Measurements from ENCODE around the gene OR56B1.
"Not testable (repeated sequence)": the region's sequence is repeated elsewhere in the genome, so short reads cannot be mapped to it uniquely, and the experiment has no call there.

Gene OR56B1

DNA sequence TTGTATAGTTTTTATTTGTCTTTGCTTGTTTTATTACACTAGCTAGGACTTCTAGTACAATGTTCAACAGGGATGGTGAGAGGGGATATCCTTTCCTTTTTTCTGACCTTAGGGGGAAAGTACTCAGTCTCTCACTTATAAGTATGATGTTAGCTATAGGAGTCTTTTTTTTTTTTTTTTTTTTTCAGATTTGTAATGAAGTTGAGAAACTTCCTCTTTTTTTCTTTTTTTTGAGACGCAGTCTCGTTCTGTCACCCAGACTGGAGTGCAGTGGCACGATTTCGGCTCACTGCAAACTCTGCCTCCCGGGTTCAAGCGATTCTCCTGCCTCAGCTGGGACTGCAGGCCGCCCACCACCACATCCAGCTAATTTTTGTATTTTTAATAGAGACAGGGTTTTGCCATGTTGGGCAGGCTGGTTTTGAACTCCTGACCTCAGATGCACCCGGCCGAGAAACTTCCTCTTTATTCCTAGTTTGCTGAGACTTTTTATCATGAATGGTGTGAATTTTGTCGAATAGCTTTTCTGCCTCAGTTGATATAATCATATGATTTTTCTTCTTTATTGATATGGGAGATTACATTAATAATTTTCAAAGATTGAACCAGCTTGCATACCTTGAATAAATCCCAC is 35.7 kb upstream of the OR56B1 start:
- Histone ChIP-seq H3K4me1 (ENCODE audit: control insufficient read depth, low read depth, low read length) (no peaks in the 10 kb centered on the region), H3K36me3 (ENCODE audit: control insufficient read depth, low read depth, low read length) (peaks cover 28% of the 10 kb centered on the region), H3K9me3 (ENCODE audit: control insufficient read depth, low read depth, low read length) (no peaks in the 10 kb centered on the region), H3K27ac (ENCODE audit: low read length) (no peak overlapping the region), H3K9ac (ENCODE audit: low read length) (no peak overlapping the region), H3K27me3 (ENCODE audit: control insufficient read depth, insufficient read depth, low read length) (no peaks in the 10 kb centered on the region), H3K4me3 (ENCODE audit: low read length) (no peak overlapping the region)

DNA sequence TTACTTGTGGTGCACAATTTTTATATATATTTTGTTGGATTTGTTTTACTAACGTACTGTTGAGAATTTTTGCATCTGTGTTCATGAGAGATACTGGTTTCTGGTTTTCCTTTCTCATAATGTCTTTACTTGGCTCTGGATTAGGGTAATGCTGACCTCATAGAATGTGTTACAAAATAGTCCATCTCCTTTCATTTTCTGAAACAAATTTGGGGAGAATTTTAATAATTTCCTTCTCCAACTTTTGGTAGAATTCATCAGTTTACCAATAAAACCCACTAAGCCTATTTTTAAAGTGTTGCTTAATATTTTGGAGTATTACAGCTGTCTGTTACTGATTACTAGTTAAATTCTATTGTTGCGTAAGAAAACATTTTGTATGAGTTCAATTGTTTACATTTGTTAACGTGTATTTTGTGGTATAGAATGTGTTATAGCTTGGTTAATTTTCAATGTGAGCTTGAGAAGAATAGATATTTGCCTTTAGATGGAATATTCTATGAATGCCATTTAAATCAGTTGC is 35.1 kb upstream of the OR56B1 start:
- Histone ChIP-seq H3K36me3 (ENCODE audit: control insufficient read depth, low read depth, low read length) (peaks cover 25% of the 10 kb centered on the region), H3K27ac (ENCODE audit: low read length) (no peak overlapping the region), H3K9ac (ENCODE audit: low read length) (no peak overlapping the region), H3K9me3 (ENCODE audit: control insufficient read depth, low read depth, low read length) (no peaks in the 10 kb centered on the region), H3K4me1 (ENCODE audit: control insufficient read depth, low read depth, low read length) (no peaks in the 10 kb centered on the region), H3K4me3 (ENCODE audit: low read length) (no peak overlapping the region), H3K27me3 (ENCODE audit: control insufficient read depth, insufficient read depth, low read length) (no peaks in the 10 kb centered on the region)

- Histone ChIP-seq H3K9ac (ENCODE audit: low read length) (no peak overlapping the region), H3K27me3 (ENCODE audit: control insufficient read depth, insufficient read depth, low read length) (no peaks in the 10 kb centered on the region), H3K9me3 (ENCODE audit: control insufficient read depth, low read depth, low read length) (no peaks in the 10 kb centered on the region), H3K27ac (ENCODE audit: low read length) (no peak overlapping the region), H3K36me3 (ENCODE audit: control insufficient read depth, low read depth, low read length) (peaks cover 19% of the 10 kb centered on the region), H3K4me3 (ENCODE audit: low read length) (no peak overlapping the region), H3K4me1 (ENCODE audit: control insufficient read depth, low read depth, low read length) (no peaks in the 10 kb centered on the region)
Observed at GRCh38 chr11:5703741-5704536, 32.3 kb upstream of the OR56B1 start.

DNA sequence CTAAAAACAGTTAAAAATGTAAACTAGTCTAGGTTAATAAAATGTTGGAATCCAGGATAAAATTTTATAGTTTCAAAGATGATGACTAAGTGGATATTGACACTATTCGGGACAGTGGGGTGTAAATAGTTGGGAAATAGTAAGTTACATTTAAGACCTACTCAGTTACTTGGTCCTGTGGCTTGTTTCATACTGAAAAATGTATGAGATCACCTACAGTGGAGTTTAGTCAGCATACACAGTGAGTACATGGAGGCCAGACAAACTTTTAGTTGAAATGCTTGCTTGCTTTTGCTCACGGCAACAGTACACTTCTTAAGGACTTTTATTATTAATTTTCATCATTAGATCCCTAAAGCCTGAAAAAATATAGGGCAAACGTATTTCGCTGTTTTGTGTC is 30.6 kb upstream of the OR56B1 start:
- Histone ChIP-seq H3K9ac (ENCODE audit: low read length) (no peak overlapping the region), H3K4me3 (ENCODE audit: low read length) (no peak overlapping the region), H3K4me1 (ENCODE audit: control insufficient read depth, low read depth, low read length) (no peaks in the 10 kb centered on the region), H3K27me3 (ENCODE audit: control insufficient read depth, insufficient read depth, low read length) (no peaks in the 10 kb centered on the region), H3K27ac (ENCODE audit: low read length) (no peak overlapping the region), H3K36me3 (ENCODE audit: control insufficient read depth, low read depth, low read length) (peaks cover 27% of the 10 kb centered on the region), H3K9me3 (ENCODE audit: control insufficient read depth, low read depth, low read length) (no peaks in the 10 kb centered on the region)

DNA sequence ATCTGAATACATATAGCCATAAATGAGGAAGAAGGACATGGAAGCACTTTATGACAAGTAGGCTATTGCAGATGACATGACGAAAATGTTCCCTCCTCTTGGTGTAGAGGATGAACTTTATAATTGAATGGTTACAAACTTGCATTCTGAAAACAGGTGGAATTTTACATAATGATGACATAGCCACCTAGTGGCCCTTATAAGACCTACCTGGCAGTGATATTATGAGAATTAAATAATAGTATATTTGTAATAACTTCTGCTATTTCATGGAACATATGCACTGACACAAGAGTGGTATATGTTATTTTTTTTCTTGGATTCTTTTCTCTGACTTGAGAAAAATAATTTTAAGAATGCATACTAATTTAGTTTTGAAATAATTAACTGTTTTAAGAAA is 23.7 kb upstream of the OR56B1 start:
- Histone ChIP-seq H3K4me3 (ENCODE audit: low read length) (no peak overlapping the region), H3K9me3 (ENCODE audit: control insufficient read depth, low read depth, low read length) (no peaks in the 10 kb centered on the region), H3K36me3 (ENCODE audit: control insufficient read depth, low read depth, low read length) (peaks cover 12% of the 10 kb centered on the region), H3K27me3 (ENCODE audit: control insufficient read depth, insufficient read depth, low read length) (no peaks in the 10 kb centered on the region), H3K9ac (ENCODE audit: low read length) (no peak overlapping the region), H3K27ac (ENCODE audit: low read length) (no peak overlapping the region), H3K4me1 (ENCODE audit: control insufficient read depth, low read depth, low read length) (no peaks in the 10 kb centered on the region)

DNA sequence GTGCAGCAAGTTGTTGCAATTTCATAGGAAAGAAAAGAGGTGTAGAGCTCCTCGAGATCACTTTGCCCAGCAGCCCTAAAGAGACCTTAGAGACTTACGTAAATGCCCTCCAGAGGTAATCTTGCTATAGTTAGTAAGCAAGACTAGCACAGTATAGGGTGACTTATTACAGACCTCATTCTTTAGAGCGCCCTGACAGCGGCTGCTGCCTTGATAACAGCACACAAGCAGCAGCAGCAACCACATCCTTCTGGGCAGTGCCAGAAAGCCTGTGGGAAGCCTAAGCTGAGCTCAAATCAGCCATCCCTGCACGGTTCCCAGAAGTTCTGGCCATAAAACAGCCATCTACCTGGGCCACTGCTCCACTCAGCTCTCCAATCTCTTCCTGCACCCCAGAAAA is 22.6 kb upstream of the OR56B1 start:
- Histone ChIP-seq H3K4me3 (ENCODE audit: low read length) (no peak overlapping the region), H3K9ac (ENCODE audit: low read length) (no peak overlapping the region), H3K27ac (ENCODE audit: low read length) (no peak overlapping the region), H3K36me3 (ENCODE audit: control insufficient read depth, low read depth, low read length) (peaks cover 11% of the 10 kb centered on the region), H3K4me1 (ENCODE audit: control insufficient read depth, low read depth, low read length) (no peaks in the 10 kb centered on the region), H3K9me3 (ENCODE audit: control insufficient read depth, low read depth, low read length) (no peaks in the 10 kb centered on the region), H3K27me3 (ENCODE audit: control insufficient read depth, insufficient read depth, low read length) (no peaks in the 10 kb centered on the region)

DNA sequence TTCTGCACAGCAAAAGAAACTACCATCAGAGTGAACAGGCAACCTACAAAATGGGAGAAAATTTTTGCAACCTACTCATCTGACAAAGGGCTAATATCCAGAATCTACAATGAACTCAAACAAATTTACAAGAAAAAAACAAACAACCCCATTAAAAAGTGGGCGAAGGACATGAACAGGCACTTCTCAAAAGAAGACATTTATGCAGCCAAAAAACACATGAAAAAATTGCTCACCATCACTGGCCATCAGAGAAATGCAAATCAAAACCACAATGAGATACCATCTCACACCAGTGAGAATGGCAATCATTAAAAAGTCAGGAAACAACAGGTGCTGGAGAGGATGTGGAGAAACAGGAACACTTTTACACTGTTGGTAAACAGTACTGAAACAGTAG is 19.7 kb upstream of the OR56B1 start:
- not testable (repeated sequence) for H3K36me3 ChIP-seq (ENCODE audit: control insufficient read depth, low read depth, low read length); H3K9me3 ChIP-seq (ENCODE audit: control insufficient read depth, low read depth, low read length); H3K27me3 ChIP-seq (ENCODE audit: control insufficient read depth, insufficient read depth, low read length); H3K9ac ChIP-seq (ENCODE audit: low read length); H3K4me1 ChIP-seq (ENCODE audit: control insufficient read depth, low read depth, low read length); H3K27ac ChIP-seq (ENCODE audit: low read length); H3K4me3 ChIP-seq (ENCODE audit: low read length)

DNA sequence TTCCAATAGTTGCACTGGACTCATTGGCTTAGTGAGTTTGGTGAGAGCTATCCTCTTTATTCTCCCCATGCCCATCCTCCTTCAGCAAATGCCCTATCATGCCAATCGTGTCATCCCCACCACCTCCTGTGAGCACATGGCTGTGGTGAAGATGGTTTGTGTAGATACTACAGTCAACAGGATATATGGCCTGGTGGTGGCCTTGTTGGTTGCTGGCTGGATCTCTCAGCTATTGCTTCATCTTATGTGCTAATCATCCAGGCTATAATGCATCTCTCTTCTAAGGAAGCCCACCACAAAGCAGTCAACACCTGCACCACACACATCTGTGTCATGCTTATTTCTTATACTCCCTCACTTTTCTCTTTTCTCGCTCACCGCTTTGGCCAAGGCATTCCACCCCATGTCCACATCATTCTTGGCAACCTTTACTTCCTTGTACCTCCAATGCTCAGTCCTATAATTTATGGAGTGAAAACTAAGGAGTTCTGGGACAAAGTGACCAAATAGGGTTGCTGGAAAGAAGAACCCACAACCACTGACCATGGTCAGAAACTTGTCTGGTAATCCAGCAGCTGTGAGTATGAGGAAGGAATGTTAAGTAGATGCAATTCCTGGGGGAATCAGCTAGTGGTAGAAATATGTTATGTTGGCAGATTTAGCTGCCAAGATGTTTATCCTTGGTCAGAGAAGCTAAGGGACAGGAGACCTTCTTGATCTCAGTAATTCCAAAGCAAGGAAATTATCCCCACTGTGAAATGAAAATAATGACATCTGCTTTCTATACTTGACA is 16.3 kb upstream of the OR56B1 start:
- H3K4me1 ChIP-seq (ENCODE audit: control insufficient read depth, low read depth, low read length), result no peaks in the 10 kb centered on the region
- H3K36me3 ChIP-seq (ENCODE audit: control insufficient read depth, low read depth, low read length), result no peaks in the 10 kb centered on the region
- H3K9ac ChIP-seq (ENCODE audit: low read length), result no peak overlapping the region
- H3K9me3 ChIP-seq (ENCODE audit: control insufficient read depth, low read depth, low read length), result no peaks in the 10 kb centered on the region
- H3K4me3 ChIP-seq (ENCODE audit: low read length), result no peak overlapping the region
- no peaks in the 10 kb centered on the region for H3K27me3 ChIP-seq (ENCODE audit: control insufficient read depth, insufficient read depth, low read length)
- H3K27ac ChIP-seq (ENCODE audit: low read length), result no peak overlapping the region

- H3K4me1 ChIP-seq (ENCODE audit: control insufficient read depth, low read depth, low read length), result no peaks in the 10 kb centered on the region
- H3K27ac ChIP-seq (ENCODE audit: low read length), result no peak overlapping the region
- H3K9ac ChIP-seq (ENCODE audit: low read length), result no peak overlapping the region
- no peak overlapping the region for H3K4me3 ChIP-seq (ENCODE audit: low read length)
- H3K9me3 ChIP-seq (ENCODE audit: control insufficient read depth, low read depth, low read length), result no peaks in the 10 kb centered on the region
- H3K27me3 ChIP-seq (ENCODE audit: control insufficient read depth, insufficient read depth, low read length), result no peaks in the 10 kb centered on the region
- H3K36me3 ChIP-seq (ENCODE audit: control insufficient read depth, low read depth, low read length), result no peaks in the 10 kb centered on the region
Observed at GRCh38 chr11:5722622-5723021, 13.6 kb upstream of the OR56B1 start.

- Histone ChIP-seq H3K27ac (ENCODE audit: low read length) (no peak overlapping the region), H3K4me3 (ENCODE audit: low read length) (no peak overlapping the region), H3K27me3 (ENCODE audit: control insufficient read depth, insufficient read depth, low read length) (no peaks in the 10 kb centered on the region), H3K36me3 (ENCODE audit: control insufficient read depth, low read depth, low read length) (no peaks in the 10 kb centered on the region), H3K4me1 (ENCODE audit: control insufficient read depth, low read depth, low read length) (no peaks in the 10 kb centered on the region), H3K9me3 (ENCODE audit: control insufficient read depth, low read depth, low read length) (no peaks in the 10 kb centered on the region), H3K9ac (ENCODE audit: low read length) (no peak overlapping the region)
Observed at GRCh38 chr11:5726351-5726750, 9.9 kb upstream of the OR56B1 start.

GRCh38 chr11:5727691-5728090 is 8.6 kb upstream of the OR56B1 start:
- Histone ChIP-seq H3K4me3 (ENCODE audit: low read length) (no peak overlapping the region), H3K27me3 (ENCODE audit: control insufficient read depth, insufficient read depth, low read length) (no peaks in the 10 kb centered on the region), H3K36me3 (ENCODE audit: control insufficient read depth, low read depth, low read length) (no peaks in the 10 kb centered on the region), H3K9me3 (ENCODE audit: control insufficient read depth, low read depth, low read length) (no peaks in the 10 kb centered on the region), H3K27ac (ENCODE audit: low read length) (no peak overlapping the region), H3K9ac (ENCODE audit: low read length) (no peak overlapping the region), H3K4me1 (ENCODE audit: control insufficient read depth, low read depth, low read length) (no peaks in the 10 kb centered on the region)

Data from iPS-18a (cell line).